Loucy (cell line): Measurements from ENCODE around the gene WDR1.

Source experiments
- EZH2phosphoT487 ChIP-seq: fragments of 200-600 bp; IDR thresholded peaks from 2 replicates; pipeline ENCODE4 v1.6.1; 2018; ENCODE audit warnings: antibody characterized with exemption, mild to moderate bottlenecking, moderate library complexity, borderline replicate concordance
- TF ChIP-seq, protein P1 (sequence below): fragments of 200-600 bp; sonication (generic); conservative IDR thresholded peaks from 2 replicates; pipeline ENCODE4 v1.5.1; 2014; ENCODE audit warnings: mild to moderate bottlenecking, antibody characterized with exemption, low read length

DNA sequence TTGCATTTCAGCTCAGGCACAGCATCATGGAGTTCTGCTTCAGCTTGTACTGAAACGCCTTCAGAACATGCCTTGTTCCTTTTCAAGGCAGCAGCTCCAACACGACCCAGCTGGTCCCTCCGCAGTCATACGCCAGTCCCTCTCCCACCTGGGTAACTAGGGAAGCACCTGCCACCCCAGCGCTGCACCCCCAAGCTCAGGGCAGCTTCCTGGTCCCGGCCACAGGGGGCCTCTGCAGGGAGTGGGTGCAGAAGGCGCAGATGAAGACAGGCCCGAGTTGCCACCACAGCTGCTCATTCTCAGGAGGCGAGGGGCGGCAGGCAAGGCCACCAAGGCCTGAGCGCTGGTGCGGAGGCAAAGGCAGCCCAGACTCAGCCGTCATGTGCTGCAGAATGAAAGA, 21.8 kb downstream of the WDR1 start:
- no peak for TF ChIP-seq EZH2phosphoT487
- TF ChIP-seq, protein P1, sequence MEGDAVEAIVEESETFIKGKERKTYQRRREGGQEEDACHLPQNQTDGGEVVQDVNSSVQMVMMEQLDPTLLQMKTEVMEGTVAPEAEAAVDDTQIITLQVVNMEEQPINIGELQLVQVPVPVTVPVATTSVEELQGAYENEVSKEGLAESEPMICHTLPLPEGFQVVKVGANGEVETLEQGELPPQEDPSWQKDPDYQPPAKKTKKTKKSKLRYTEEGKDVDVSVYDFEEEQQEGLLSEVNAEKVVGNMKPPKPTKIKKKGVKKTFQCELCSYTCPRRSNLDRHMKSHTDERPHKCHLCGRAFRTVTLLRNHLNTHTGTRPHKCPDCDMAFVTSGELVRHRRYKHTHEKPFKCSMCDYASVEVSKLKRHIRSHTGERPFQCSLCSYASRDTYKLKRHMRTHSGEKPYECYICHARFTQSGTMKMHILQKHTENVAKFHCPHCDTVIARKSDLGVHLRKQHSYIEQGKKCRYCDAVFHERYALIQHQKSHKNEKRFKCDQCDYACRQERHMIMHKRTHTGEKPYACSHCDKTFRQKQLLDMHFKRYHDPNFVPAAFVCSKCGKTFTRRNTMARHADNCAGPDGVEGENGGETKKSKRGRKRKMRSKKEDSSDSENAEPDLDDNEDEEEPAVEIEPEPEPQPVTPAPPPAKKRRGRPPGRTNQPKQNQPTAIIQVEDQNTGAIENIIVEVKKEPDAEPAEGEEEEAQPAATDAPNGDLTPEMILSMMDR, result no peak
